Measurements from ENCODE around the gene SLC25A2. TPM values are rescaled to one million over a fixed set of nuclear protein-coding genes. Genes with fewer than 3 reads are reported as not detected.
A peak's percentile ranks its signal among the peaks of the same experiment; 100 is the strongest.
"Not testable (repeated sequence)": the region's sequence is repeated elsewhere in the genome, so short reads cannot be mapped to it uniquely, and the experiment has no call there.

The SLC25A2 gene
- 1 to 10 TPM in 2 of 4 donors, not detected in 2; 1.2 to 3.1 TPM for total RNA-seq

- peaks cover 0 to 21% of the 10 kb centered on the region in 2 donors for H3K36me3 ChIP-seq
- no peak for ATAC-seq
- TF ChIP-seq POLR2AphosphoS5 (IDR thresholded peaks at IDR 0.05), result no peak
- TF ChIP-seq POLR2A (IDR thresholded peaks at IDR 0.05), result no peak
- no peak for TF ChIP-seq EP300 (IDR thresholded peaks at IDR 0.05)
- TF ChIP-seq CTCF (IDR thresholded peaks at IDR 0.05), result no peak
These were observed at the start of gene SLC25A2 for GRCh38 chr5:141303756-141304155. Gene SLC25A2 (minus strand): TSS chr5:141304049. CDS start chr5:141303865, 184 bp downstream.

GRCh38 chr5:141351591-141351990 lies 47.7 kb upstream of the SLC25A2 start:
- TF ChIP-seq POLR2A (IDR thresholded peaks at IDR 0.05) (no peak), CTCF (IDR thresholded peaks at IDR 0.05) (no peak), POLR2AphosphoS5 (IDR thresholded peaks at IDR 0.05) (no peak), EP300 (IDR thresholded peaks at IDR 0.05) (no peak)
- Histone ChIP-seq H3K36me3 (peaks cover 0 to 23% of the 10 kb centered on the region in 2 donors), H3K27ac (no peak overlapping the region), H3K4me3 (no peak overlapping the region), H3K27me3 (peaks cover 39% of the 10 kb centered on the region), H3K9me3 (peaks cover 0 to 96% (median 0%) of the 10 kb centered on the region in 3 donors), H3K4me1 (no peaks in the 10 kb centered on the region)
- ATAC-seq, result no peak
- WGBS, 2 donors (ENCODE audit: low coverage in 1 of 2), result 20% methylated on average over 1 of the region's 36 CpGs; no CpG with 5 or more reads in 1 of the 2 donors

More at GRCh38 chr5:141303756-141304155, at the start of gene SLC25A2:
- Histone ChIP-seq H3K4me1 (no peaks in the 10 kb centered on the region), H3K27ac (no peak within 1 kb of the TSS), H3K4me3 (no peak within 1 kb of the TSS), H3K9me3 (peaks cover 0 to 100% (median 0%) of the 10 kb centered on the region in 3 donors), H3K27me3 (no peaks in the 10 kb centered on the region)
- WGBS, 2 donors (ENCODE audit: low coverage in 1 of 2), result 13% methylated on average over 3 of the region's 36 CpGs; no CpG with 5 or more reads in 1 of the 2 donors

- Histone ChIP-seq H3K4me3 (peak within 1 kb of the TSS in 1 of 2 donors; percentile 36), H3K36me3 (peaks cover 0 to 15% of the 10 kb centered on the region in 2 donors), H3K27me3 (peaks cover 48% of the 10 kb centered on the region), H3K9me3 (peaks cover 0 to 96% (median 0%) of the 10 kb centered on the region in 3 donors), H3K4me1 (no peaks in the 10 kb centered on the region), H3K27ac (no peak within 1 kb of the TSS)
- 17 to 29% methylated on average over 12 to 24 of the region's 29 CpGs for WGBS, 2 donors (ENCODE audit: low coverage in 1 of 2)
- TF ChIP-seq CTCF (IDR thresholded peaks at IDR 0.05), result peak in 3 of 4 experiments; percentile 21 to 47 (median 34)
- no peak for TF ChIP-seq POLR2AphosphoS5 (IDR thresholded peaks at IDR 0.05)
- no peak for ATAC-seq
These were observed 46.2 kb upstream of the SLC25A2 start, which contains the start of gene PCDHGB1 for GRCh38 chr5:141349917-141350619. Gene PCDHGB1 (plus strand): TSS chr5:141350099. CDS start chr5:141350261, 162 bp downstream.

GRCh38 chr5:141346017-141346416 lies 42.2 kb upstream of the SLC25A2 start:
- not testable (repeated sequence) for H3K36me3 ChIP-seq, ATAC-seq, H3K4me1 ChIP-seq, H3K4me3 ChIP-seq, H3K27ac ChIP-seq
- Histone ChIP-seq H3K9me3 (peaks cover 0 to 98% (median 5%) of the 10 kb centered on the region in 3 donors), H3K27me3 (peaks cover 48% of the 10 kb centered on the region)
- WGBS, 2 donors (ENCODE audit: low coverage in 1 of 2), result 14 to 60% methylated on average over 1 to 2 of the region's 35 CpGs

- Histone ChIP-seq H3K36me3 (peaks cover 0 to 9% of the 10 kb centered on the region in 2 donors), H3K4me1 (no peaks in the 10 kb centered on the region), H3K27me3 (peaks cover 47% of the 10 kb centered on the region), H3K4me3 (no peak overlapping the region), H3K9me3 (peaks cover 0 to 98% (median 5%) of the 10 kb centered on the region in 3 donors), H3K27ac (no peak overlapping the region)
- TF ChIP-seq EP300 (IDR thresholded peaks at IDR 0.05) (no peak), POLR2AphosphoS5 (IDR thresholded peaks at IDR 0.05) (no peak)
- no peak for ATAC-seq
- 27 to 31% methylated on average over 8 to 11 of the region's 20 CpGs for WGBS, 2 donors (ENCODE audit: low coverage in 1 of 2)
These were observed 41.5 kb upstream of the SLC25A2 start for GRCh38 chr5:141345327-141345726.
